Panc1 (cell line): ENCODE data around the gene MAP3K6.

ENCODE experiments used
- CTCF ChIP-seq: fragments of 450-650 bp; IDR thresholded peaks from 2 replicates; pipeline ENCODE4 v1.5.1; 2017; ENCODE audit warnings: mild to moderate bottlenecking
- POLR2AphosphoS5 ChIP-seq: IDR thresholded peaks from 2 replicates; pipeline ENCODE4 v1.6.1; 2012; ENCODE audit warnings: mild to moderate bottlenecking, low read depth, low read length, moderate library complexity
- REST ChIP-seq, 2 experiments: IDR thresholded peaks; 2 replicates each; pipeline ENCODE4 v1.6.1; 2011 to 2012; ENCODE audit warnings: low read depth in 2 of 2, control low read depth in 1 of 2, low read length in 1 of 2, mild to moderate bottlenecking in 1 of 2, moderate library complexity in 1 of 2; ENCODE audit not compliant: insufficient read depth in 1 of 2
- SIN3A ChIP-seq: IDR thresholded peaks from 2 replicates; pipeline ENCODE4 v1.6.1; 2012; ENCODE audit warnings: low read depth, mild to moderate bottlenecking, low read length, moderate library complexity, borderline replicate concordance; ENCODE audit not compliant: insufficient read depth
- TCF7L2 ChIP-seq: IDR thresholded peaks from 2 replicates; pipeline ENCODE4 v1.6.1; 2011; ENCODE audit warnings: mild to moderate bottlenecking, low read depth, low read length, inconsistent platforms

DNA sequence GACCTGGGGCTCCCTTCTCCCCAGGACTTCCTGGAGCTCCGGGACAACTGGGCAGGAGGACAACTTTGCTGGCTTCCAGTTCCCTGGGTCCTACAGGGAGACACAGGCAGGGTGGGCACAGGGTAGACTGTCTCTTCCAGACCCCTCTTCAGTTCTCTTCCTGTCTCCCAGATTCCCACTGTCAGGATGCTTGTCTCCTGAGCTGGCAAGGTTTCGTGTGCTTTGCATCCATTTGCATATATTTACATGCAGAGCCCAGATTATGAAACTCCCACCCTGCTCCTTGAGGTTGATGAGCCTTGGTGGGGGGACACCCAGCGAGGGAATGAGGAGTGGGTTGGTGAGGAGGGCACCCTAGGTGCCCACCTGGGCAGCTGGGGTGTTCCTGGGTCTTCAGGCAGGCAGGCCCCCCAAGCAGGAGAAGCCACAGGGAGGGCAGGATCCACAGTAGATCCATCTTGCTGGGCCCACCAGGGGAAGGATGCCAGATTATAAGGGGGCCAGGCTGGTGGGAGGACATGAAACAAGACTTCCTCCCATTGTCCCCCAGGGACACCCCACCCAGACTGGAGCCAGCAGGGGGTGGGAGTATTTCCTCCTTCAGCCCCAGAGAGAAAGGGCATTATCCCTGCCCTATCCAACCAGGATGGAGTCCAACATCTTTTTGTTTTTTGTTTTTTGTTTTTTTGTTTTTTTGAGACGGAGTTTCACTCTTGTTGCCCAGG, 7.8 kb upstream of the MAP3K6 start, which contains the start of gene FCN3:
- TF ChIP-seq CTCF (no peak), REST (IDR thresholded peaks at IDR 0.05; ENCODE audit: insufficient read depth in 1 of 2, low read depth in 2 of 2, low read length in 1 of 2) (no peak), POLR2AphosphoS5 (no peak), SIN3A (no peak), TCF7L2 (no peak)
